ENCODE measurements around the gene PROSER2.

PROSER2 gene

GRCh38 chr10:11894381-11895107, 71.4 kb downstream of the PROSER2 start:
- Histone ChIP-seq H3K9me2 (replicated peaks; ENCODE audit: control insufficient read depth, low read length) (no peaks in the 10 kb centered on the region), H3K9me3 (ENCODE audit: control insufficient read depth, insufficient read depth, low read length) (no peaks in the 10 kb centered on the region), H3K4me3 (ENCODE audit: low read length) (no peak overlapping the region), H3K36me3 (ENCODE audit: control insufficient read depth, low read length) (no peaks in the 10 kb centered on the region), H4K20me1 (ENCODE audit: control insufficient read depth, insufficient read depth, low read depth, low read length) (no peaks in the 10 kb centered on the region), H3K27me3 (ENCODE audit: control insufficient read depth, low read length) (no peaks in the 10 kb centered on the region), H3K4me2 (ENCODE audit: low read length) (no peak overlapping the region), H3K4me1 (ENCODE audit: control insufficient read depth, low read length) (no peaks in the 10 kb centered on the region), H3K27ac (ENCODE audit: low read depth, low read length) (no peak overlapping the region), H3K79me2 (ENCODE audit: control insufficient read depth, low read length) (no peaks in the 10 kb centered on the region), H3F3A (ENCODE audit: control insufficient read depth, insufficient read depth) (no peaks in the 10 kb centered on the region)
- TF ChIP-seq CTCF (IDR thresholded peaks at IDR 0.05; ENCODE audit: low read depth, low read length, poor library complexity, severe bottlenecking) (no peak), EZH2phosphoT487 (IDR thresholded peaks at IDR 0.05; ENCODE audit: borderline replicate concordance, low read length) (no peak)

GRCh38 chr10:11895108-11895466, 71.9 kb downstream of the PROSER2 start:
- H3K4me3 ChIP-seq (ENCODE audit: low read length) = no peak overlapping the region
- H3K27ac ChIP-seq (ENCODE audit: low read depth, low read length) = no peak overlapping the region
- TF ChIP-seq CTCF (IDR thresholded peaks at IDR 0.05; ENCODE audit: low read depth, low read length, poor library complexity, severe bottlenecking) (no peak), EZH2phosphoT487 (IDR thresholded peaks at IDR 0.05; ENCODE audit: borderline replicate concordance, low read length) (no peak)

GRCh38 chr10:11895598-11895997, 72.4 kb downstream of the PROSER2 start:
- H4K20me1 ChIP-seq (ENCODE audit: control insufficient read depth, insufficient read depth, low read depth, low read length) = no peaks in the 10 kb centered on the region
- no peaks in the 10 kb centered on the region for H3F3A ChIP-seq (ENCODE audit: control insufficient read depth, insufficient read depth)
- no peak for TF ChIP-seq CTCF (IDR thresholded peaks at IDR 0.05; ENCODE audit: low read depth, low read length, poor library complexity, severe bottlenecking)
- TF ChIP-seq EZH2phosphoT487 (IDR thresholded peaks at IDR 0.05; ENCODE audit: borderline replicate concordance, low read length) = no peak
- H3K4me3 ChIP-seq (ENCODE audit: low read length) = no peak overlapping the region
- no peak overlapping the region for H3K4me2 ChIP-seq (ENCODE audit: low read length)
- H3K27ac ChIP-seq (ENCODE audit: low read depth, low read length) = no peak overlapping the region
- no peaks in the 10 kb centered on the region for H3K9me2 ChIP-seq (replicated peaks; ENCODE audit: control insufficient read depth, low read length)
- H3K36me3 ChIP-seq (ENCODE audit: control insufficient read depth, low read length) = no peaks in the 10 kb centered on the region
- no peaks in the 10 kb centered on the region for H3K9me3 ChIP-seq (ENCODE audit: control insufficient read depth, insufficient read depth, low read length)
- H3K27me3 ChIP-seq (ENCODE audit: control insufficient read depth, low read length) = no peaks in the 10 kb centered on the region
- H3K4me1 ChIP-seq (ENCODE audit: control insufficient read depth, low read length) = no peaks in the 10 kb centered on the region
- H3K79me2 ChIP-seq (ENCODE audit: control insufficient read depth, low read length) = no peaks in the 10 kb centered on the region

More at GRCh38 chr10:11895108-11895466, 71.9 kb downstream of the PROSER2 start:
- no peaks in the 10 kb centered on the region for H3K9me2 ChIP-seq (replicated peaks; ENCODE audit: control insufficient read depth, low read length)
- no peaks in the 10 kb centered on the region for H3K36me3 ChIP-seq (ENCODE audit: control insufficient read depth, low read length)
- no peaks in the 10 kb centered on the region for H3K9me3 ChIP-seq (ENCODE audit: control insufficient read depth, insufficient read depth, low read length)
- no peaks in the 10 kb centered on the region for H4K20me1 ChIP-seq (ENCODE audit: control insufficient read depth, insufficient read depth, low read depth, low read length)
- H3K27me3 ChIP-seq (ENCODE audit: control insufficient read depth, low read length) = no peaks in the 10 kb centered on the region
- no peaks in the 10 kb centered on the region for H3K79me2 ChIP-seq (ENCODE audit: control insufficient read depth, low read length)
- H3K4me2 ChIP-seq (ENCODE audit: low read length) = no peak overlapping the region
- H3K4me1 ChIP-seq (ENCODE audit: control insufficient read depth, low read length) = no peaks in the 10 kb centered on the region
- H3F3A ChIP-seq (ENCODE audit: control insufficient read depth, insufficient read depth) = no peaks in the 10 kb centered on the region
